IPS-15b (cell line): Measurements from ENCODE around the gene C16orf86.

Experiments
- H3K27me3 ChIP-seq: one replicate; pipeline ENCODE4 v1.6.1; 2013; ENCODE audit warnings: low read length; ENCODE audit not compliant: control insufficient read depth, insufficient read depth
- H3K36me3 ChIP-seq: one replicate; pipeline ENCODE4 v1.6.1; 2013; ENCODE audit warnings: low read length; ENCODE audit not compliant: control insufficient read depth, insufficient read depth
- H3K4me1 ChIP-seq: one replicate; pipeline ENCODE4 v1.6.1; 2013; ENCODE audit warnings: mild to moderate bottlenecking, low read length; ENCODE audit not compliant: control insufficient read depth, insufficient read depth
- H3K4me3 ChIP-seq: one replicate; pipeline ENCODE4 v1.5.1; 2013; ENCODE audit warnings: low read depth, low read length
- H3K9ac ChIP-seq: one replicate; pipeline ENCODE4 v1.6.1; 2013; ENCODE audit warnings: low read depth, mild to moderate bottlenecking, low read length
- H3K9me3 ChIP-seq: one replicate; pipeline ENCODE4 v1.6.1; 2013; ENCODE audit warnings: mild to moderate bottlenecking, low read length; ENCODE audit not compliant: control insufficient read depth, insufficient read depth

Gene C16orf86

GRCh38 chr16:67648088-67648763, 18.4 kb upstream of the C16orf86 start:
- H3K4me3 ChIP-seq, result no peak overlapping the region
- H3K9me3 ChIP-seq, result no peaks in the 10 kb centered on the region
- H3K27me3 ChIP-seq, result peaks cover 5% of the 10 kb centered on the region
- no peak overlapping the region for H3K9ac ChIP-seq
- H3K4me1 ChIP-seq, result peaks cover 2% of the 10 kb centered on the region
- H3K36me3 ChIP-seq, result peaks cover 2% of the 10 kb centered on the region

GRCh38 chr16:67648764-67649407, 17.7 kb upstream of the C16orf86 start:
- Histone ChIP-seq H3K4me1 (peaks cover 2% of the 10 kb centered on the region), H3K36me3 (peaks cover 2% of the 10 kb centered on the region), H3K9ac (no peak overlapping the region), H3K9me3 (no peaks in the 10 kb centered on the region), H3K4me3 (no peak overlapping the region), H3K27me3 (peaks cover 5% of the 10 kb centered on the region)

- Histone ChIP-seq H3K9ac (no peak overlapping the region), H3K4me3 (no peak overlapping the region), H3K9me3 (no peaks in the 10 kb centered on the region), H3K36me3 (peaks cover 2% of the 10 kb centered on the region), H3K27me3 (peaks cover 5% of the 10 kb centered on the region), H3K4me1 (peaks cover 2% of the 10 kb centered on the region)
These were observed 17.1 kb upstream of the C16orf86 start for GRCh38 chr16:67649494-67649931.

GRCh38 chr16:67650023-67650422, 16.6 kb upstream of the C16orf86 start:
- peaks cover 2% of the 10 kb centered on the region for H3K36me3 ChIP-seq
- peaks cover 5% of the 10 kb centered on the region for H3K27me3 ChIP-seq
- H3K9ac ChIP-seq, result no peak overlapping the region

GRCh38 chr16:67651039-67651438, 15.6 kb upstream of the C16orf86 start:
- peaks cover 5% of the 10 kb centered on the region for H3K27me3 ChIP-seq
- H3K9me3 ChIP-seq, result no peaks in the 10 kb centered on the region
- H3K36me3 ChIP-seq, result peaks cover 2% of the 10 kb centered on the region
- no peak overlapping the region for H3K9ac ChIP-seq
- peaks cover 2% of the 10 kb centered on the region for H3K4me1 ChIP-seq
- no peak overlapping the region for H3K4me3 ChIP-seq

More at GRCh38 chr16:67650023-67650422, 16.6 kb upstream of the C16orf86 start:
- Histone ChIP-seq H3K4me1 (peaks cover 2% of the 10 kb centered on the region), H3K4me3 (no peak overlapping the region), H3K9me3 (no peaks in the 10 kb centered on the region)

- Histone ChIP-seq H3K27me3 (peaks cover 5% of the 10 kb centered on the region), H3K4me3 (no peak overlapping the region), H3K36me3 (peaks cover 4% of the 10 kb centered on the region), H3K4me1 (peaks cover 2% of the 10 kb centered on the region), H3K9me3 (no peaks in the 10 kb centered on the region), H3K9ac (no peak overlapping the region)
These were observed 14.8 kb upstream of the C16orf86 start for GRCh38 chr16:67651847-67652246.

GRCh38 chr16:67652578-67653127, 14.0 kb upstream of the C16orf86 start:
- H3K27me3 ChIP-seq, result peaks cover 5% of the 10 kb centered on the region
- peaks cover 3% of the 10 kb centered on the region for H3K36me3 ChIP-seq
- peak overlapping the region; percentile 64 for H3K4me3 ChIP-seq
- peaks cover 2% of the 10 kb centered on the region for H3K4me1 ChIP-seq
- H3K9ac ChIP-seq, result no peak overlapping the region
- no peaks in the 10 kb centered on the region for H3K9me3 ChIP-seq

- H3K9ac ChIP-seq, result no peak overlapping the region
- H3K36me3 ChIP-seq, result peaks cover 3% of the 10 kb centered on the region
- H3K4me3 ChIP-seq, result peak overlapping the region; percentile 64
- peaks cover 3% of the 10 kb centered on the region for H3K27me3 ChIP-seq
- no peaks in the 10 kb centered on the region for H3K9me3 ChIP-seq
- H3K4me1 ChIP-seq, result peaks cover 2% of the 10 kb centered on the region
These were observed 13.4 kb upstream of the C16orf86 start for GRCh38 chr16:67653128-67653788.

- Histone ChIP-seq H3K4me3 (peak overlapping the region; percentile 64), H3K9ac (no peak overlapping the region), H3K36me3 (peaks cover 8% of the 10 kb centered on the region)
These were observed 12.7 kb upstream of the C16orf86 start for GRCh38 chr16:67653789-67654402.

GRCh38 chr16:67654403-67654911, 12.2 kb upstream of the C16orf86 start:
- Histone ChIP-seq H3K36me3 (peaks cover 12% of the 10 kb centered on the region), H3K27me3 (peaks cover 3% of the 10 kb centered on the region), H3K9me3 (no peaks in the 10 kb centered on the region), H3K4me3 (no peak overlapping the region), H3K4me1 (peaks cover 4% of the 10 kb centered on the region), H3K9ac (no peak overlapping the region)

More at GRCh38 chr16:67653789-67654402, 12.7 kb upstream of the C16orf86 start:
- H3K9me3 ChIP-seq, result no peaks in the 10 kb centered on the region
- peaks cover 2% of the 10 kb centered on the region for H3K4me1 ChIP-seq
- peaks cover 1% of the 10 kb centered on the region for H3K27me3 ChIP-seq

GRCh38 chr16:67655363-67655762, 11.3 kb upstream of the C16orf86 start:
- no peak overlapping the region for H3K9ac ChIP-seq
- no peaks in the 10 kb centered on the region for H3K9me3 ChIP-seq
- H3K36me3 ChIP-seq, result peaks cover 12% of the 10 kb centered on the region
- peaks cover 3% of the 10 kb centered on the region for H3K27me3 ChIP-seq
- peaks cover 2% of the 10 kb centered on the region for H3K4me1 ChIP-seq
- no peak overlapping the region for H3K4me3 ChIP-seq
